Activated naive CD8-positive, alpha-beta T cell treated with anti-CD3 and anti-CD28 coated beads, Interleukin-2, amount 50 U/mL, for 16 hours (primary cell): ENCODE measurements around the gene ESYT3.
"Not testable (repeated sequence)": the region's sequence is repeated elsewhere in the genome, so short reads cannot be mapped to it uniquely, and the experiment has no call there.

Experiments used
- DNase-seq: peaks from one replicate; pipeline ENCODE4 v3.0.0-alpha.2; 2020; ENCODE audit warnings: low read depth, low spot score

The ESYT3 gene

GRCh38 chr3:138442433-138442832, 8.0 kb downstream of the ESYT3 start:
- DNase-seq: no peak

DNA sequence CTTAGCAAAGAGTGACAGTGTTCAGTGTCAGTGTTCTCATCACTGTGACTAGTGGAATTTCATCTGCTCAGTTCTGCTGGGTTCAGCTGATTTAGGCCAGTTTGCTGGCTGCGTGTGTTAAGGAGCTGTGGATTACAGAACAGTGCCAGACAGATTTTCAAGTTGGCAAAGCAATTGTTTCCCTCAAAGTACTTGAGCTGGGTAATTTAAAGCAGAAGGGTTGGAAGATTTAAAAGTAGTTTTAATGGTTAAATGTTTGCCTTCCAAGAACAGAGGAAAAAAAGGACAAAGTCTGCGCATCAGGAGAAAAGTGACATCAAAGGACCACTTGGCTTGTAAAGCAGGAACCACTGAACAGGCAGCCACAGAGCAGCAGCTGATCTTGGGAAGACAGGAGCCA, 8.7 kb downstream of the ESYT3 start:
- no peak for DNase-seq

GRCh38 chr3:138443521-138444503, 9.4 kb downstream of the ESYT3 start:
- DNase-seq: no peak

DNA sequence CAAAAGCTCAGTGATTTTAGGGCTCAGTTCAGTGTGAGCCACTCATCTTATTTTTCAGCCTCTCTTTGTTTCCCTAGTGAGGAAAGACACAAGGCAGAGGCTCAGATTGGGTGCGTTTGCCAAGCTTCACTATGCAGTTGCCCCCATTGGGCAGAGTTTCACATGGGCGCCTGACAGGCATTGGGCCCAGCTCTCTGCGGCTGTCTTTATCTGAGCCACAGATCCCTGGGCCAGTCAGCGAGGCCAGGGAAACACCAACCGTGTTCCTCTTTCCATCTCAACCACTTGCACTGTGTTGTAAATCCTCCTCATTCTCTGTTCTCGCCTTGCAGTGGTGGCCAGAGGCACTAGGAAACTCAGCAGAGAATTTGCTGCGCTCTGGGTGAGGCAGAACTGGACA, 10.8 kb downstream of the ESYT3 start:
- DNase-seq: no peak

- no peak for DNase-seq
These were observed 11.2 kb downstream of the ESYT3 start for GRCh38 chr3:138445654-138446053.

GRCh38 chr3:138448631-138449030, 14.2 kb downstream of the ESYT3 start:
- DNase-seq: no peak

DNA sequence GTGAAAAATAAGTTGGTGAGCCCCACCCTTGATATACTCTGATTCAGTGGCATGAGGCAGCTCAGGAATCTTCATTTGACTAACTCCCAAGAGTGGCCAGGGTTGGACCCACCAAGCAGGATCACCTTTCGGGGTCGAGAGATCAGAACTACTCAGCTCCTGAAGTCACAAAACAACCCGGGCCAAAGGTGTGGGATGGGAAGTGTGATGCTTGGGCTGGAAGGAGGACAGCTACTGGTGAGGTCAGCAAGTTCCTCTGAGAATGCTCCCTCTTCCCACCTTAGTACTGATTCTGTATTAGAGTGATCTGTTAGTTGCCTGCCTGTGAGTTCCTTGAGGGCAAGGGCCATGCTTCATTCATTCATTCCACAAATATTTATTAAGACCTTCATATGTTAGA, 15.1 kb downstream of the ESYT3 start:
- DNase-seq: no peak

GRCh38 chr3:138450181-138450580, 15.8 kb downstream of the ESYT3 start:
- DNase-seq: no peak

GRCh38 chr3:138450704-138451424, 16.4 kb downstream of the ESYT3 start:
- no peak for DNase-seq

GRCh38 chr3:138451595-138452162, 17.3 kb downstream of the ESYT3 start:
- DNase-seq: no peak

GRCh38 chr3:138452436-138452835, 18.0 kb downstream of the ESYT3 start:
- no peak for DNase-seq

DNA sequence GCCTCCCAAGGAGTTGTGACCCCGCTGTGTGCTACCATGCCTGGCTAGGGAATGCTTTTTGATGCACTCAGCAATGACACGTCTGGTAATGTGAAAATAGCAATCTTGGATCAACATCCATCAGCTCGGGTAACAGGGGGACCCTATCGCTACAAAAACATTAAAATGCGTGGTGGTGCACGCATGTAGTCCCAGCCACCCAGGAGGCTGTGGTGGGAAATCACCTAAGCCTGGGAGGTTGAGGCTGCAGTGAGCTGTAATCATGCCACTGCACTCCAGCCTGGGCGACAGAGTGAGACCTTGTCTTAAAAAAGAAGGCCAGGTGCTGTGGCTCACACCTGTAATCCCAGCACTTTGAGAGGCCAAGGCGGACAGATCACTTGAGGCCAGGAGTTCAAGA, 19.5 kb downstream of the ESYT3 start:
- DNase-seq: not testable (repeated sequence)

GRCh38 chr3:138455801-138456716, 21.6 kb downstream of the ESYT3 start:
- no peak for DNase-seq

GRCh38 chr3:138456961-138457862, 22.8 kb downstream of the ESYT3 start:
- DNase-seq: no peak

DNA sequence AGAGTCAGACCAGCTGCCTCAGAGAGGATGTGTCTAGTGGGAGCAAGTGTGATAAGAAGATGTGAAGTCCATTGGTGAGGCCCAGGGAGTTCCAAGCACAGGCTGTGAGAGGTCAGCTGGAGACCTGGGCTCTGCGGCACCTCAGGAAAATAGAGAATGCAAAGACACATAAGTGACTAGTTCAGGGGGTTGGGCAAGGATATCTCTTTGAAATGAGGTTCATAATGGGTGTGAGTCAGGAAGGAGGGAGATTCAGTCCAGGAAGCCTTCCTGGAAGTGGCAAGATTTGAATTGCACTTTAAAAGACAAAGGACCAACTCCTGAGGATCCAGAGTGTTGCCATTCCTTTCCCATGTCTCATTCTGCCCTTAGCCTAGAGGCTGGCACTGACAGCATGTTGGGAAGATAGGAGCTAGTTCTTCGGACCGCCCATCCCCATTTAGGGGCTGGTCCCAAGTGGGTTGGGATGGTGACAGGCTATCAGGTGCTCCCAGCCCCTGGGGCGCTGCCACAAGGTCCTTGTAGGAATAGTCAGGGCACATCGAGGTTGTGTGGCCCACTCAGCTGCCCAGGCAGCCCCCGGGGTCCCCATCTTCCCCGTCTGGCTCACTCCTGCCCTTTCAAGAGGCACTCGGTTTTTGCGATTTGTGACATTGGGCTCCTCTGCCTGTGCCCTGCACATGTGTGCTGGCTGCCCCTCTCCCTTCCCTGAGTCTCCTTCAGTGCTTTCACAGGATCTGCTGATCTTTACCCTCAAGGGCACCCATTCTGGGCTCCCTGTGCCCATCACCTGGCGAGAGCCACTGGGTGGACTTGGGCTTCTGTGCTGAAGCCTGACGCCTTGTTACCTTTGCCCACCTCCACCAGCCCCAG, 23.7 kb downstream of the ESYT3 start:
- no peak for DNase-seq

GRCh38 chr3:138458774-138459499, 24.5 kb downstream of the ESYT3 start:
- no peak for DNase-seq

- DNase-seq: no peak
These were observed 25.5 kb downstream of the ESYT3 start for GRCh38 chr3:138459619-138460535.
